ENCODE results near the gene RIPOR3. TPM values are rescaled to one million over a fixed set of nuclear protein-coding genes. Genes with fewer than 3 reads are reported as not detected.

Gene RIPOR3
- total and polyA plus RNA-seq, 9 of the 15 experiments (the other 6 are each of a cell fraction or from before 2014, with no cell fraction given), result 3.3 to 62.7 (median 21.4) TPM

GRCh38 chr20:50690650-50691572 is at the start of gene RIPOR3 (continued):
- TF ChIP-seq PCBP1 (IDR thresholded peaks at IDR 0.05; ENCODE audit: low read depth, low read length, poor library complexity, severe bottlenecking) (peak; percentile 99), MEIS2 (IDR thresholded peaks at IDR 0.05; ENCODE audit: partially characterized antibody) (peak; percentile 59), CEBPB (tag; IDR thresholded peaks at IDR 0.05) (no peak), NR1H2 (CRISPR knock-in tag; IDR thresholded peaks at IDR 0.05) (0 out of 2 replicates have a peak, but pooled peaks have one; percentile 68), KLF10 (CRISPR knock-in tag; IDR thresholded peaks at IDR 0.05) (no peak), FOXM1 (IDR thresholded peaks at IDR 0.05; ENCODE audit: low read depth) (peak; percentile 93), FOXM1 (CRISPR knock-in tag; IDR thresholded peaks at IDR 0.05; ENCODE audit: low read depth) (peak; percentile 57; the same call in 1 of the 2 replicates), HES1 (IDR thresholded peaks at IDR 0.05; ENCODE audit: low read depth) (0 out of 2 replicates have a peak, but pooled peaks have one; percentile 51), CHAMP1 (IDR thresholded peaks at IDR 0.05) (peak; percentile 79)

Measured in K562 (cell line).